ENCODE measurements around the gene SATB2. TPM values are rescaled to one million over a fixed set of nuclear protein-coding genes. Genes with fewer than 3 reads are reported as not detected.

Gene SATB2
- total RNA-seq, 1 donor from 2014 or later, result 20.8 TPM

DNA sequence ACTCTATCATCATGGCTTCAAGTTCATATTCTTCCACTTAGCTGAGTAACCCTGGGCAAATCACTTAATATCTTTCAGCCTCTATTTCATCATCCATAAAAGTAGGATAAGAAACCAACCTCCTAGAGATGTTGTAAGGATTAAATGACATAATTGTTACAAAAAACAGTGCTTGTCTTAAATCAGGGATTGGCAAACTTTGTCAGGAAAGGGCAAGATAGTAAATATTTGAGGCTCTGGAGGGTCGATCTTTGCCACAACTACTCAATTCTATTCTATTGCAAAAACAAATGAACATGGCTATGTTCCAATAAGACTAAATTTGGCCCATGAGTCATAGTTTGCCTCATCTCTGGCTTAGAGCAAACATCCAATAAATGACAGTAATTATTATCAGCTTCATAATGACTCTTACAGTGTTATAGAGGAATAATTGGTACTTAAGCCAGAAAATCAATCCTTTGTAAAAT lies 184.7 kb downstream of the SATB2 start:
- H3K27me3 Mint-ChIP-seq (ENCODE audit: unreplicated experiment), result no peaks in the 10 kb centered on the region
- H3K9me3 Mint-ChIP-seq (ENCODE audit: unreplicated experiment), result no peaks in the 10 kb centered on the region
- H3K27ac Mint-ChIP-seq (ENCODE audit: unreplicated experiment), result no peak overlapping the region
- no peak overlapping the region for H3K4me3 Mint-ChIP-seq (ENCODE audit: unreplicated experiment)
- TF ChIP-seq, protein P1, sequence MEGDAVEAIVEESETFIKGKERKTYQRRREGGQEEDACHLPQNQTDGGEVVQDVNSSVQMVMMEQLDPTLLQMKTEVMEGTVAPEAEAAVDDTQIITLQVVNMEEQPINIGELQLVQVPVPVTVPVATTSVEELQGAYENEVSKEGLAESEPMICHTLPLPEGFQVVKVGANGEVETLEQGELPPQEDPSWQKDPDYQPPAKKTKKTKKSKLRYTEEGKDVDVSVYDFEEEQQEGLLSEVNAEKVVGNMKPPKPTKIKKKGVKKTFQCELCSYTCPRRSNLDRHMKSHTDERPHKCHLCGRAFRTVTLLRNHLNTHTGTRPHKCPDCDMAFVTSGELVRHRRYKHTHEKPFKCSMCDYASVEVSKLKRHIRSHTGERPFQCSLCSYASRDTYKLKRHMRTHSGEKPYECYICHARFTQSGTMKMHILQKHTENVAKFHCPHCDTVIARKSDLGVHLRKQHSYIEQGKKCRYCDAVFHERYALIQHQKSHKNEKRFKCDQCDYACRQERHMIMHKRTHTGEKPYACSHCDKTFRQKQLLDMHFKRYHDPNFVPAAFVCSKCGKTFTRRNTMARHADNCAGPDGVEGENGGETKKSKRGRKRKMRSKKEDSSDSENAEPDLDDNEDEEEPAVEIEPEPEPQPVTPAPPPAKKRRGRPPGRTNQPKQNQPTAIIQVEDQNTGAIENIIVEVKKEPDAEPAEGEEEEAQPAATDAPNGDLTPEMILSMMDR (IDR thresholded peaks at IDR 0.05; ENCODE audit: partially characterized antibody, unreplicated experiment), result no peak
- no peaks in the 10 kb centered on the region for H3K4me1 Mint-ChIP-seq (ENCODE audit: low read depth, unreplicated experiment)
- DNase-seq, result no peak
- no peaks in the 10 kb centered on the region for H3K36me3 Mint-ChIP-seq (ENCODE audit: unreplicated experiment)

GRCh38 chr2:199261936-199262335 lies 195.8 kb downstream of the SATB2 start:
- Mint-ChIP-seq H3K9me3 (ENCODE audit: unreplicated experiment) (peaks cover 3% of the 10 kb centered on the region), H3K36me3 (ENCODE audit: unreplicated experiment) (peaks cover 14% of the 10 kb centered on the region), H3K27ac (ENCODE audit: unreplicated experiment) (no peak overlapping the region), H3K4me3 (ENCODE audit: unreplicated experiment) (no peak overlapping the region), H3K27me3 (ENCODE audit: unreplicated experiment) (peaks cover 4% of the 10 kb centered on the region), H3K4me1 (ENCODE audit: low read depth, unreplicated experiment) (peaks cover 3% of the 10 kb centered on the region)
- TF ChIP-seq, protein P1 (IDR thresholded peaks at IDR 0.05; ENCODE audit: partially characterized antibody, unreplicated experiment), result no peak
- DNase-seq, result no peak

GRCh38 chr2:199261239-199261638 lies 196.5 kb downstream of the SATB2 start:
- H3K36me3 Mint-ChIP-seq (ENCODE audit: unreplicated experiment), result peaks cover 14% of the 10 kb centered on the region
- no peak for DNase-seq
- TF ChIP-seq, protein P1 (IDR thresholded peaks at IDR 0.05; ENCODE audit: partially characterized antibody, unreplicated experiment), result no peak

GRCh38 chr2:199259671-199260070 lies 198.1 kb downstream of the SATB2 start:
- peaks cover 2% of the 10 kb centered on the region for H3K27me3 Mint-ChIP-seq (ENCODE audit: unreplicated experiment)
- peaks cover 3% of the 10 kb centered on the region for H3K9me3 Mint-ChIP-seq (ENCODE audit: unreplicated experiment)
- H3K36me3 Mint-ChIP-seq (ENCODE audit: unreplicated experiment), result peaks cover 14% of the 10 kb centered on the region
- no peak overlapping the region for H3K27ac Mint-ChIP-seq (ENCODE audit: unreplicated experiment)
- TF ChIP-seq, protein P1 (IDR thresholded peaks at IDR 0.05; ENCODE audit: partially characterized antibody, unreplicated experiment), result no peak
- no peaks in the 10 kb centered on the region for H3K4me1 Mint-ChIP-seq (ENCODE audit: low read depth, unreplicated experiment)
- no peak overlapping the region for H3K4me3 Mint-ChIP-seq (ENCODE audit: unreplicated experiment)
- no peak for DNase-seq

More at GRCh38 chr2:199261239-199261638, 196.5 kb downstream of the SATB2 start:
- no peaks in the 10 kb centered on the region for H3K4me1 Mint-ChIP-seq (ENCODE audit: low read depth, unreplicated experiment)
- H3K9me3 Mint-ChIP-seq (ENCODE audit: unreplicated experiment), result peaks cover 3% of the 10 kb centered on the region
- H3K4me3 Mint-ChIP-seq (ENCODE audit: unreplicated experiment), result no peak overlapping the region
- H3K27ac Mint-ChIP-seq (ENCODE audit: unreplicated experiment), result no peak overlapping the region
- peaks cover 2% of the 10 kb centered on the region for H3K27me3 Mint-ChIP-seq (ENCODE audit: unreplicated experiment)

GRCh38 chr2:199258291-199258690 lies 199.4 kb downstream of the SATB2 start:
- no peak for DNase-seq
- H3K27ac Mint-ChIP-seq (ENCODE audit: unreplicated experiment), result no peak overlapping the region
- H3K27me3 Mint-ChIP-seq (ENCODE audit: unreplicated experiment), result peaks cover 2% of the 10 kb centered on the region
- peaks cover under 1% of the 10 kb centered on the region for H3K4me1 Mint-ChIP-seq (ENCODE audit: low read depth, unreplicated experiment)
- TF ChIP-seq, protein P1 (IDR thresholded peaks at IDR 0.05; ENCODE audit: partially characterized antibody, unreplicated experiment), result no peak
- peaks cover 8% of the 10 kb centered on the region for H3K36me3 Mint-ChIP-seq (ENCODE audit: unreplicated experiment)
- peaks cover 3% of the 10 kb centered on the region for H3K9me3 Mint-ChIP-seq (ENCODE audit: unreplicated experiment)
- no peak overlapping the region for H3K4me3 Mint-ChIP-seq (ENCODE audit: unreplicated experiment)
